H9 (cell line): ENCODE measurements around the gene AKT3. TPM values are rescaled to one million over a fixed set of nuclear protein-coding genes. Genes with fewer than 3 reads are reported as not detected.

Experiments
- DNase-seq: peaks from one replicate; pipeline ENCODE4 v3.0.0-alpha.2; 2017
- H2AFZ ChIP-seq: one replicate; pipeline ENCODE4 v1.6.1; 2013; ENCODE audit warnings: mild to moderate bottlenecking, low read length, control low read depth, moderate library complexity
- H2AK5ac ChIP-seq: 2 replicates; pipeline ENCODE4 v1.6.1; 2013; ENCODE audit warnings: low read length, control low read depth, mixed read lengths; ENCODE audit not compliant: insufficient read length
- H2BK120ac ChIP-seq: one replicate; pipeline ENCODE4 v1.6.1; 2013; ENCODE audit warnings: low read depth, mild to moderate bottlenecking, low read length, control low read depth, inconsistent platforms; ENCODE audit not compliant: poor library complexity, severe bottlenecking
- H2BK12ac ChIP-seq: 2 replicates; pipeline ENCODE4 v1.6.1; 2013; ENCODE audit warnings: low read length, control low read depth, mixed read lengths, low read depth; ENCODE audit not compliant: insufficient read length
- H2BK15ac ChIP-seq: 2 replicates; pipeline ENCODE4 v1.6.1; 2013; ENCODE audit warnings: low read depth, low read length, control low read depth
- H2BK20ac ChIP-seq: one replicate; pipeline ENCODE4 v1.6.1; 2013; ENCODE audit warnings: low read depth, mild to moderate bottlenecking, low read length, control low read depth, inconsistent platforms; ENCODE audit not compliant: poor library complexity, severe bottlenecking
- H2BK5ac ChIP-seq: 2 replicates; pipeline ENCODE4 v1.6.1; 2013; ENCODE audit warnings: low read length, control low read depth, mixed read lengths; ENCODE audit not compliant: insufficient read length
- H3K14ac ChIP-seq: 2 replicates; pipeline ENCODE4 v1.6.1; 2013; ENCODE audit warnings: low read length, control low read depth; ENCODE audit not compliant: insufficient read depth
- H3K18ac ChIP-seq: 2 replicates; pipeline ENCODE4 v1.6.1; 2013; ENCODE audit warnings: low read depth, mild to moderate bottlenecking, mixed read lengths, low read length, control low read depth; ENCODE audit not compliant: insufficient read length
- H3K23ac ChIP-seq: 2 replicates; pipeline ENCODE4 v1.6.1; 2013; ENCODE audit warnings: low read length, control low read depth, mixed read lengths, low read depth; ENCODE audit not compliant: insufficient read length
- H3K23me2 ChIP-seq: 2 replicates; pipeline ENCODE4 v1.6.1; 2013; ENCODE audit warnings: low read depth, mild to moderate bottlenecking, mixed read lengths, low read length, control low read depth; ENCODE audit not compliant: insufficient read length, poor library complexity, severe bottlenecking
- H3K27ac ChIP-seq: 2 replicates; pipeline ENCODE4 v1.5.1; 2013; ENCODE audit warnings: low read length, control low read depth, mixed read lengths, low read depth; ENCODE audit not compliant: insufficient read length
- H3K27me3 ChIP-seq: 2 replicates; pipeline ENCODE4 v1.6.1; 2013; ENCODE audit warnings: low read length, control low read depth, inconsistent platforms; ENCODE audit not compliant: insufficient read depth
- H3K4ac ChIP-seq: 2 replicates; pipeline ENCODE4 v1.6.1; 2013; ENCODE audit warnings: low read depth, mild to moderate bottlenecking, control low read depth, inconsistent platforms, low read length, moderate library complexity
- H3K4me1 ChIP-seq: 2 replicates; pipeline ENCODE4 v1.6.1; 2013; ENCODE audit warnings: low read length, control low read depth, inconsistent platforms; ENCODE audit not compliant: insufficient read depth
- H3K4me2 ChIP-seq: 2 replicates; pipeline ENCODE4 v1.6.1; 2013; ENCODE audit warnings: low read length, control low read depth, mixed read lengths; ENCODE audit not compliant: insufficient read length, insufficient read depth
- H3K56ac ChIP-seq: 2 replicates; pipeline ENCODE4 v1.6.1; 2013; ENCODE audit warnings: low read depth, mild to moderate bottlenecking, mixed read lengths, low read length, control low read depth; ENCODE audit not compliant: insufficient read length
- H3K79me1 ChIP-seq: 2 replicates; pipeline ENCODE4 v1.6.1; 2013; ENCODE audit warnings: low read depth, mild to moderate bottlenecking, moderate library complexity, low read length, control low read depth, inconsistent platforms; ENCODE audit not compliant: insufficient read depth, poor library complexity, severe bottlenecking
- H3K79me2 ChIP-seq: 2 replicates; pipeline ENCODE4 v1.6.1; 2013; ENCODE audit warnings: low read length, control low read depth, inconsistent platforms; ENCODE audit not compliant: insufficient read depth
- H3K9ac ChIP-seq: 2 replicates; pipeline ENCODE4 v1.6.1; 2013; ENCODE audit warnings: low read length, control low read depth, mixed read lengths; ENCODE audit not compliant: insufficient read length; ENCODE audit errors: extremely low read depth
- H3K9me3 ChIP-seq: one replicate; pipeline ENCODE4 v1.6.1; 2013; ENCODE audit warnings: low read depth, low read length, inconsistent platforms; ENCODE audit not compliant: control insufficient read depth
- H3T11ph ChIP-seq: one replicate; pipeline ENCODE4 v1.6.1; 2013; ENCODE audit warnings: mild to moderate bottlenecking, low read length, control low read depth, inconsistent platforms
- H4K20me1 ChIP-seq: one replicate; pipeline ENCODE4 v1.6.1; 2013; ENCODE audit not compliant: control insufficient read depth, insufficient read length, insufficient read depth
- H4K5ac ChIP-seq: 2 replicates; pipeline ENCODE4 v1.6.1; 2013; ENCODE audit warnings: low read depth, mild to moderate bottlenecking, mixed read lengths, low read length, control low read depth; ENCODE audit not compliant: insufficient read length
- H4K8ac ChIP-seq: replicated peaks from 2 replicates; pipeline ENCODE4 v1.6.1; 2013; ENCODE audit warnings: low read length, control low read depth, mixed read lengths, low read depth; ENCODE audit not compliant: insufficient read length
- H4K91ac ChIP-seq: 2 replicates; pipeline ENCODE4 v1.6.1; 2013; ENCODE audit warnings: low read depth, mild to moderate bottlenecking, moderate library complexity, mixed read lengths, low read length, control low read depth; ENCODE audit not compliant: insufficient read length
- H3K27ac Mint-ChIP-seq, 3 experiments: 2 replicates in 2 of 3; 3 replicates in 1 of 3; pipeline ENCODE4 v1.8.0; 2020 to 2021; ENCODE audit warnings: mixed read lengths in 3 of 3, mild to moderate bottlenecking in 1 of 3, moderate library complexity in 1 of 3
- H3K27me3 Mint-ChIP-seq: 2 replicates; pipeline ENCODE4 v1.8.0; 2021; ENCODE audit warnings: low read depth, mild to moderate bottlenecking, moderate library complexity, mixed read lengths
- H3K36me3 Mint-ChIP-seq, 3 experiments: 2 replicates in 2 of 3; 3 replicates in 1 of 3; pipeline ENCODE4 v1.8.0; 2020 to 2021; ENCODE audit warnings: low read depth in 3 of 3, mixed read lengths in 3 of 3; ENCODE audit not compliant: insufficient read depth in 1 of 3
- H3K4me1 Mint-ChIP-seq, 2 experiments: 2 replicates each; pipeline ENCODE4 v1.8.0; 2020; ENCODE audit warnings: mixed read lengths in 2 of 2
- H3K4me3 Mint-ChIP-seq, 2 experiments: 2 replicates in 1 of 2; 3 replicates in 1 of 2; pipeline ENCODE4 v1.8.0; 2020 to 2021; ENCODE audit warnings: mild to moderate bottlenecking in 2 of 2, mixed read lengths in 2 of 2, moderate library complexity in 1 of 2
- H3K9me3 Mint-ChIP-seq, 2 experiments: 2 replicates in 1 of 2; 3 replicates in 1 of 2; pipeline ENCODE4 v1.8.0; 2020; ENCODE audit warnings: mild to moderate bottlenecking in 2 of 2, mixed read lengths in 2 of 2, moderate library complexity in 1 of 2
- CTCF ChIP-seq: fragments of 200-600 bp; sonication (generic); conservative IDR thresholded peaks from 3 replicates; pipeline ENCODE4 v1.8.0; 2021; ENCODE audit warnings: antibody characterized with exemption, mild to moderate bottlenecking
- WGBS: extraction: QIAGEN DNeasy Blood & Tissue Kit; methylation state at CpG from one replicate; pipeline ENCODE4 v1.1.7; 2013; ENCODE audit warnings: missing lambda C conversion rate, low lambda C conversion rate, mixed read lengths; ENCODE audit not compliant: insufficient read length; ENCODE audit errors: extremely low coverage; 5-methylcytosine and 5-hydroxymethylcytosine counted together
- total RNA-seq: library from RNA; stranded (reverse); gene quantifications from 2 replicates; pipeline ENCODE4 v1.2.1, GENCODE V29; 2021

AKT3 gene
- total RNA-seq, 1 experiment from 2014 or later: 27.8 TPM

- no peak for DNase-seq
- no peaks in the 10 kb centered on the region for H3K27me3 Mint-ChIP-seq
- no peak overlapping the region for H3K56ac ChIP-seq
- H3K27me3 ChIP-seq: no peaks in the 10 kb centered on the region
- H2BK20ac ChIP-seq: no peak overlapping the region
- H2BK120ac ChIP-seq: no peak overlapping the region
- H3K27ac ChIP-seq: no peak overlapping the region
- no peak overlapping the region for H3K4me3 Mint-ChIP-seq
- H3K9me3 ChIP-seq: no peaks in the 10 kb centered on the region
- no peak overlapping the region for H2BK15ac ChIP-seq
- no peak overlapping the region for H4K91ac ChIP-seq
- H3K27ac Mint-ChIP-seq: no peak overlapping the region
- H3K14ac ChIP-seq: no peak overlapping the region
- H3K79me1 ChIP-seq: no peaks in the 10 kb centered on the region
- H3K9ac ChIP-seq: no peak overlapping the region
- no peak overlapping the region for H3K4me2 ChIP-seq
- no peak for TF ChIP-seq CTCF
- H2BK5ac ChIP-seq: no peak overlapping the region
- no peaks in the 10 kb centered on the region for H3K4me1 ChIP-seq
- H4K5ac ChIP-seq: no peak overlapping the region
- WGBS: no CpG with 5 or more reads among the region's 1 CpG
- H2BK12ac ChIP-seq: no peak overlapping the region
- H3K18ac ChIP-seq: no peak overlapping the region
- H3K4me1 Mint-ChIP-seq: no peaks in the 10 kb centered on the region
- H3T11ph ChIP-seq: no peak overlapping the region
- no peaks in the 10 kb centered on the region for H3K79me2 ChIP-seq
- no peak overlapping the region for H2AK5ac ChIP-seq
- no peak overlapping the region for H3K4ac ChIP-seq
- no peaks in the 10 kb centered on the region for H4K20me1 ChIP-seq
- H3K23me2 ChIP-seq: no peaks in the 10 kb centered on the region
- no peak overlapping the region for H3K23ac ChIP-seq
- H3K9me3 Mint-ChIP-seq: no peaks in the 10 kb centered on the region; a peak in 1 of 5 replicates
- no peak overlapping the region for H2AFZ ChIP-seq
- H4K8ac ChIP-seq: no peak overlapping the region
- no peaks in the 10 kb centered on the region for H3K36me3 Mint-ChIP-seq
These were observed 35.8 kb upstream of the AKT3 start for GRCh38 chr1:243885806-243886205.
